ENCODE measurements around the gene SGPL1.

SGPL1 gene

DNA sequence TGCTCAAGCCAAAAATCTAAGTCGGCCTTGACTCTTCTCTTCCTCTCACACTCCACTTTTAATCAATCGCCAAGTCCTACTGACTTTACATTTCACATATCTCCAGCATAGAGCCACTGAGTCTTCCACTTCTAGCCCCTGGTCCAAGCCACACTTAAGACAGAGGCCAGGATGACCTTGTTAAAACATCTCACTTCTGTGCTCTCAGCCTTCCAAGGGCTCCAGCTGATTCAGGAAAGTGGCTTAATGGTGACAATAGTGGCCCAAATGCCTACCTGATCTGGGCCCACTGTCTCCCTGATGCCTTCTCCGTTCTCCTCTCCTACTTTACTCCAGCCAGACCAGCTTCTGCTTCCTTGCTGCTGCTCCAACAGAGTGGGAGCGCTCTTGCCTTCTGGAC lies 35.0 kb upstream of the SGPL1 start:
- no peak for DNase-seq

DNA sequence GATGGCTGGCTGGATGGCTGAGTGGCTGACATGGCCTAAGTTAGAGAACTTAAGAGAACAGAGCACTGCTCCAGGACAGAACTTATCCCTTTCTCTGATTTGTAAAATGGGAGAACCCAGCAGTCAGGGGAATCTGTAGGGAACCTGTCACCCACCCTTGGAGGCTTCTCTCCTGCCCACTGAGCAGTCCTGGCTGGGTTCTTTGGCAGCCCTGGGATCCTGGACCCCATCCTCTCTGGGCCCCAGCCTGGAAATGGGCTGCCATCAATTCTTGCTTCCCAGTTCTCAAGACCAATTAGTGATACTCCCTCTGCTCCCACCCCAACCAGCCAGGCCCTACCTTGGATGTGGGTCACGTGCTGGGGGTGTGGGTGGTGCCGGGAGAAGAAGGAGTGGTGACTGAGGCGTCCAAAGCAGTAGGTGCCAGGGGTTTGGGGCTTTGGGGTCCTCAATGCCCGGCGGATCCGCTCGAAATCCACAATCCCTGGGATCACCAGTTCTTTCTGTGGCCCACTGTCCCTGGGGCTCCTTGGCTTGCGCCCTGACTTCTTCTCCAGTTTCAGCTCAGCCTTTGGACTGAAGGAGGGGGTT lies 34.2 kb upstream of the SGPL1 start:
- DNase-seq: no peak

DNA sequence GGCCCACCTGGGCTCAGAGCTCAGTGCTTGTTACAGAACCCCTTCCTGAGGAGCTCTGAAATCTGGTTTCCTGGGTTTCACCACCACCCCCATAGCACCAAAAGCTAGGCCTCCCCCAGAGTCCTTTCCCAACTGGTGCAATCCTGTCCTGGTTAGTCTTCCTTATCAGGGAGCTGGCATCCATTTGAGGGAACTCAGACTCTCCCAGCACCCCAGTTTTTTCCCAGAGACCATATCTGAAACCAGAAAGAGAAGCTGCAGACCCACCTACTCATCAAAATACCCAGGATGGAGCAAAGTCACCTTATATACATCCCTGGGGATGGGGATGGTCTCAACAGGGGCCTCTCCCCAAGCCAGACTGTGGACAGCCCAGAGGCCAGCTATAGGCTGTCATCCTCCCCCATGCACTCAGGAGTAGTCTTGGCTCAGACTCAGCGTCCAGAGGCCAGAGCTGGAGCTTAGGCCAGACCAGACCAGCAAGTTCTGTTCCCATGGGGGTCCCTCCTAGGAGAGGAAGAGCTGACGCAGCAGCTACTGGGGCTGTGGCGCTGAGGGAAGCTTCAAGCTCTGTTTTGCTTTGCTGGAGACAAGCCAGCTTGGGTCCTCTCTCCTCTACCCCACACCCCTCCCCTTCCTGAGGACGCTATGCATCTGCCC lies 33.5 kb upstream of the SGPL1 start:
- DNase-seq: no peak

DNA sequence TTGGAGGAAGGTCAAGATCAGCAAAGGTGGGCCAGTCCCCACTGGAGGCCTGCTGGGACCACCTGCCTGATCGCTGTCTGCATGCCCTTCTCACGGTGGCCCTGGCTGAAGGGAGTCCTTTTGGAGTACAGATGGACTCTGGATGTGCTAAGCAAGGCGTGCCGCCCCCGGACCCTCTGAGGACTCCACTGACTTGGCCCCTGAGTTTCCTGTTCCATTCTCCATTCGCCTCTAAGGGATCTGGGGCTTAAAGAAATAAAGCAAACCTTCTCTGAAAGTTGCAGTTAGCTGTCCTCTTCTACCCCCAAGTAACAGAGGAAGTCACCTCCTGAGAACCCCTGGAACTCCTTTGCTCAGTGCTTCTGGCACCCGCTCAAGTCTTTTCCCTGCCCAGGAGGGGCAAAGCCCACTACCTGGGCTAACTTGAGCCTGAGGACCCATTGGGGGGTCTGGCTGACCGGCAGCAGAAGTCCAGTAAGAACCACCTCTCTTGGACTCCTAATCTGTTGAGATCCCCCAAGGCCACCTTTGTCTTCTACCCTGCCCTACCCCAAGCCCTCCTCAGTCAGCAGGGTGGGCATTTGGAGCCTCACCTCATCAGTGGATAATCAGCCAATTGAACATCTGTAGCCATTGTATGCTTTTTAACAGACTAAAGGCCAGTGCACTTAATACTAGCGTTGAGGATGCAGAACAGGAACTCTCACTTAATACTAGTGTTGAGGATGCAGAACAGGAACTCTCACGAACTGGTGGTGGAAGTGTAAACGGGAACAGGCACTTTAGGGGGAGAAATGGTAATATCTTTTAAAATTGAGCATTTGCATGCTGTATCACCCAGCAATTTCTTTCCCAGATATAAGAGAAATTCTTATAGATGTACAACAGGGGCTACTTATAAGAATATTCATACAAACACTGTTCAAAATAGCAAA lies 32.7 kb upstream of the SGPL1 start:
- DNase-seq: no peak

DNA sequence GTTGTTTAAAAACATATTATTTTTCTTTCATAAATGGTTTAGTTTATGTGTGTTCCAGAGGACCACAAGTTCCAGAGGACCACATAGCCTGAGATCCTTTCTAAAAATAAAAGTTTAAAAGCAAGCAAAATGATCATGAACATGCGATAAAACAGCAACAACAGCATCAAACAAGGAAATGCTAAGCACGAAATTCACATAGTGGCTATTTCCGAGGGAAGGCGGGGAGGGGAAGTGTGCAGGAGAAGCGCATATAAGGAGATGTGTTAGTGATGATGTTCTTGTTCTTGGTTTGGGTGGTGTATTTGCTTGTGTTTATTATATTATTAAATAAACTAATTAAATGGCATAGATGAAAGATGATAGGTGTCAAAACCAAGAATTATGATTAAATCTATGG lies 31.7 kb upstream of the SGPL1 start:
- no peak for DNase-seq

GRCh38 chr10:70784471-70784870 lies 31.3 kb upstream of the SGPL1 start:
- no peak for DNase-seq

DNA sequence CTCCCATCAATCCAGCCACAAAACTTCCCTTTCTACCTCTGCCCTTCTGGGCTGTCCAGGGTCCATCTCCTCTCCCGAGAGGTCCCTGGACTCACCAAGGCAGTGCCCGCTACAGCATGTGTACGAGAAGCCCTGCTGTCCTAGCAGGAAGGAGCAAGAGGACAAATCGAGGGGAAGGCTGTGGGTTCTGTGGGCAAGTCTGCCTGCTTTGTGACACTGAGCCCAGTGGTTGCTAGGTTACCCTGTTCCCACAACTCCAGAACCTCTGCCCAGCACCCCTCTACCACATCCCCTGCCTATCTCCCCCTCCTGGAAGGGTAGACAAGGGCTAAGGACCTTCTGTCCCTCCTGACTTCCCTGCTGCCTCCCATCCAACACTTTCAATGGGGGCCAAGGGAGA lies 30.6 kb upstream of the SGPL1 start, which contains the start of gene TBATA:
Gene TBATA (minus strand): TSS at position 188 of the 400 bp plus-strand sequence. CDS start 1,998 bp downstream, outside the sequence.
- peak; percentile 16 for DNase-seq

GRCh38 chr10:70786799-70787415 lies 28.8 kb upstream of the SGPL1 start:
- DNase-seq: peak; percentile 6

DNA sequence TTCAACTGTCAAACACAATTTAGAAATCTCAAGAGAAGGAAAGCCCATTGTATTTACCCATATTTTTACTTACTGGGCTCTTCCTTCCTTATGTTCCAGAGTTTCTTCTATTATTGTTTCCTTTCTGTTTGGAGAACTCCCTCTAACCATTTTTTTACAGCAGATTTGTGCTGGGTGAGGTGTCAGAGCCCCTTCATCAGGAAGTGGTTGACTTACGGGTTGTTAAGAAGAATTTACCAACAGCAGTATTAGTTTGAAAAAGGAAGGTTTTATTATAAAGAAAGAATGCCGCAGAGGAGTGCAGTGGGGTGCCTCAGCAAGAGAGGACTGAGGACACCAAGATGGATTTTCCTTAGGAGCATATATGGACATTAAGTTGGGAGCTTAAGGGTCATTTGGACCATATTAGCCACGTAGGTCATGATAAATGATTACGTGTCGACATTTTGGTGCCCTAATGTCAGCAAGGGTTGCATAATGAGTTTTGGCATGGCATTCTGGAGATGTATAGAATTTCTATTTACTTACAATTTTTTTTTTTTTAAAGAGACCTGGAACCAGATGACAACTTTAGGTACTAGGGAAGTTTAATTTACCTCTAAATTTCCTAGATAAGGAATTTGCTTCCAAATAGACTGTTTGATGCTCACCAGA lies 24.2 kb upstream of the SGPL1 start:
- no peak for DNase-seq

DNA sequence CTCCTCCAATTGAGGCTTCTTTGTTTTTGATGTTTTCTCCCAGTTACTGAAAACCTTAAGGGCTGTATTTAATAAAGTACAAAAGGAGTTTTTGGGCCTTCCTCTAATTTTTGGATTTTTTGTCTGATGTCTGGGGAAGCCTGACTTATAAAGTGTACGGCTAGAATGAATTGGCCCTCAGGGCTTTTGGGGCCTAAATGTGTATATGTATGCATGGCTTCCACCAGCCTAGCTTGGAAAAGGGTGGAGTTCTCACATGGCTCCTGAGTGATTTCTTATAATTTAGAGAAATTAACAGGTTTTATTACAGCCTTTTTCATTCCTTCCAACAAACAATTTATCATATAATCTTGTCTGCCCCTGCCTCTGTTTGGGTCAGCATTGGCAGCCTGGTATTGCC lies 20.1 kb upstream of the SGPL1 start:
- DNase-seq: no peak

DNA sequence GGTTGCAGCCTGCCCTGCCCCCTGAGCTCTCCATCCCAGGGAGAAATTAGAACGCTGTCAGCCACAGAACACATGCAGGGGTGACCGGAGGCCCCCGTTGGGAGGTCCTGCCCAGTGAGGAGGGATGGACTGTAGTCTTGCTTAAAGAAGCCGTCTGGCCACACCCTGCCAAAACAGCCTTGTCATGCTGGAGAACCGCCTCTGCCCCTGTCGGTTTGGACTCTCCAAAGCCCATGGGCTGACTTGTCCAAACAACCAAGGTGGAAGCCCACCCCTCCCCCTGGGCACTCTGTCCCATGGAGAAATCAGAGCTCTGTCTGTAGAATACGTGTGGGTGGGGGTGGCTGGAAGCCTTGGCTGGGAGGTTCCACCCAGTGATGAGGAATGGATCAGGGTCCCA lies 17.9 kb upstream of the SGPL1 start:
- no peak for DNase-seq

- no peak for DNase-seq
Measured at GRCh38 chr10:70799124-70799523, 16.6 kb upstream of the SGPL1 start.

- no peak for DNase-seq
Measured at GRCh38 chr10:70801854-70802253, 13.9 kb upstream of the SGPL1 start.

GRCh38 chr10:70803775-70804420 lies 11.8 kb upstream of the SGPL1 start:
- no peak for DNase-seq

- no peak for DNase-seq
Measured at GRCh38 chr10:70804421-70804808, 11.3 kb upstream of the SGPL1 start.

DNA sequence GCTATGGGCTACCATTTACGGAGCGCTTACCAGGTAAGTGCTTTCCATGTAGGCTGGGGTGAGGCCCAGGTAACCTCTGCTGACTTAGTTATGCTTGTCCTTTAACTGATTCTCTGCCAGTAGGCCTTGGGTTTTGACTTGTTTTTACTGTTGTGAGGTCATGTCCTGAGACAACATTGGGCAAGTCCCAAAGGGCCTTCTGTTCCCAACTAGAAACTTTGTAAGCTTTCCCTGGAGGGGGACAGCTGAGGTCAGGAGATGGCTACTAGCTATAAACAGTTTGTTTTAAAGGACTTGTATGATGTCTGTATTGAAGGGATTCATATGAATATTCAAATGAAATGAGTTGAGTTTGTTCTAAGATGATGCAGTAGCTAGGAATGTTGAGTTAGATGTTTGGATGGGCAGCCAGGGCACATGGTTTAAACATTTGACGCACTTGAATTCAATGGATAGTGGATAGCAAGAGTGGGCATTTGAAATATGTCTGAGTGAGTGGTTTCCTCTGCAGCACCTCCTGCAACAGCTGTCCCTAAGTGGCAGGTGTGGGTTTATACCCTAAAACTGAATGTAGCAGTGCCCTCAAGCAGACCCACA lies 10.0 kb upstream of the SGPL1 start:
- DNase-seq: no peak

- no peak for DNase-seq
Measured at GRCh38 chr10:70806841-70807240, 8.9 kb upstream of the SGPL1 start.

DNA sequence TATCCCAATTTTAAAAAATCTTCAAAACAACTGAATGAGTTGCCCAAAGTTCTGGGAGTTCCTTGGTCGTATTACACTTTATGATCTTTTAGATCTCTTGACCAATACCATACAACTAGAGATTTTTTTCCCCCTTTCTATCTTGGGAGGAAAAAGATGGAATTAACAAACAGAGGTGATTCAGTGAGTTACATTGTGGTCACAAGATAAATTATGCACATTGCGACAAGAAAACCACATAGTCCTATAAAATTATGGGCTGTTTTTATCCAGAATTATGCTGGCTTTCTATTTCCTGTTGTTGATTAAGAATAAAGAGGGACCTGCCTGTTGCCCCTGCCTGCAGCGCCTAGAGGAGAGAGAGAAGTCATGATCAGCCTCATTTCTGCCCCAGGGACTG lies 8.2 kb upstream of the SGPL1 start:
- no peak for DNase-seq

DNA sequence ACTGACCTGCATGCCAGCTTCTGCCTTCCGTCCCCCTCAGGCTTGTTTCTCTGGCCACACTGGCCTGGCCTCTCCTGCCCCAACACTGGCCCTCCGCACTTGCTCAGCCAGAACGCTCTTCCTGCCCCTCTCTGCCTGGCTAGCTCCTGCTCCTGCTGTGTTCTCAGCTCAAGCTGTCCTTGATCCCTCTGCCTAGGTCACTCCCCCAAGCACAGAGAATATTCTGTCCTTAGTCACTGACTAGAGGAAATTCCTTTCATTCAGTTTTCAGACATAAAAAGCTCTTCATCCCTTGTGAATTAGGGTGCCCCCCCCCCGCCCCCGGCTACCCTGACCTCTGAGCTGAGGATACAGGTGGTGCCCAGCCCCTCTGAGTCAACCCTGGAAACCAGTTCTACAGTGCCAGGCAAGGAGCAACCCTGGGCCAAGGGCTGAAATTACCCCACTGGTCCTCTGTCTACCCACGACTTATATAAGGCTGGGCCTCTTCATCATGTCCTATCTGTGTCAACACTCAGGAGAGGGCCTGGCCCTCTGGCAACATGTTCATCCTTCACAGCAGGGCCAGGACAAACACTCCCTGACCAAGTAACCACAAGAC lies 6.6 kb upstream of the SGPL1 start:
- no peak for DNase-seq

- DNase-seq: no peak
Measured at GRCh38 chr10:70809726-70810125, 6.0 kb upstream of the SGPL1 start.

DNA sequence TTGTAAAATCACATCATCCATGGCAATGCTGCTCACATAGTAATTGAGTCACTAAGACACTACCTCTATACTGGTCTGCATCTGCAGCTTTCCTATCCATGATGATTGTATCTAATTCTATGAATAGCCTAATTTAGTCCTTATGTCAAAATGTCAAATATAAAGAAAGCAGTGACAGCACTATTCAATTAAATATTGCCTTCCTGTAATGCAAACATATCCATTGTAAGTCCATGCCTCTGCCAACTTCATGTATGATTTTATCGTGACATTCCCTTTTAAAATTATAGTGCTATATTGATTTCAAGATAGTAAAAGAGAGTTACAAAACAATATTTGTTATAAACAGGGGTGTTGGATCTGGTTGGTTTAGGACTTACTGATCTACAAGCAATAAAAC lies 4.8 kb upstream of the SGPL1 start:
- DNase-seq: no peak

DNA sequence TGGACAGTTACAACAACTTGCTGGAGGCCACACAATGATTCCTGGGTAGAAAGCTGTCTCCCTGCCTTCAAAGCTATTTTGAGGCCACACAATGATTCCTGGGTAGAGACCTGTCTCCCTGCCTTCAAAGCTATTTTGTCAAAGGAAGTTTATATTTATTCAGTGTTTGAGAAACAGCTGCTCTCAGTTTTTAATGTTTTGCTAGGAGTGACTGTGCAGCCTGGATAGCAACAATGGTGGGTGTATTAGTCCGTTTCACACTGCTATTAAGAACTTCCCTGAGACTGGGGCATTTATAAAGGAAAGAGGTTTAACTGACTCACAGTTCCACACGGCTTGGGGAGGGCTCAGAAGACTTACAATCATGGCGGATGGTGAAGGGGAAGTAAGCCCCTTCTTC lies 3.9 kb upstream of the SGPL1 start:
- no peak for DNase-seq

Measured in hematopoietic multipotent progenitor cell treated with erythropoietin and hydrocortisone succinate and interleukin-3 and kit ligand, for 8 days (in vitro differentiated cells).